ENCODE data around the gene CCDC47. TPM values are rescaled to one million over a fixed set of nuclear protein-coding genes. Genes with fewer than 3 reads are reported as not detected.

Gene CCDC47
- total RNA-seq, 1 experiment from 2014 or later: 70.9 TPM

DNA sequence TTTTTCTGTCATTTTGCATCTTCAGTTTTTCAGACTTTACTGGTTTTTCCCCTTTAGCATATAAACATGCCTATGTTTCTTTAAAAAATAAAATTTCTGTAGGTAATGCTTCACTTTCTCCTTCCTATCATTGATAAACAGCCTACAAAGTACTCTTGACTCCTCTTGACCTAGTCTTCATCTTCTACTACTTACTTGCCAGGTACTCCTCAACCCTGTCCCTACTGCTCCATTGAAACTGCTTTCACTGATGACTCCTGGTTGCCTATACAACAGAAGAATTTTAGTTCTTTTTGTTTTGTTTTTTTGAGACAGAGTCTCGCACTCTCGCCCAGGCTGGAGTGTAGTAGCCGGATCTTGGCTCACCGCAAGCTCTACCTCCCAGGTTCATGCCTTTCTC lies 7.5 kb upstream of the CCDC47 start (continued):
- TF ChIP-seq, protein P1, sequence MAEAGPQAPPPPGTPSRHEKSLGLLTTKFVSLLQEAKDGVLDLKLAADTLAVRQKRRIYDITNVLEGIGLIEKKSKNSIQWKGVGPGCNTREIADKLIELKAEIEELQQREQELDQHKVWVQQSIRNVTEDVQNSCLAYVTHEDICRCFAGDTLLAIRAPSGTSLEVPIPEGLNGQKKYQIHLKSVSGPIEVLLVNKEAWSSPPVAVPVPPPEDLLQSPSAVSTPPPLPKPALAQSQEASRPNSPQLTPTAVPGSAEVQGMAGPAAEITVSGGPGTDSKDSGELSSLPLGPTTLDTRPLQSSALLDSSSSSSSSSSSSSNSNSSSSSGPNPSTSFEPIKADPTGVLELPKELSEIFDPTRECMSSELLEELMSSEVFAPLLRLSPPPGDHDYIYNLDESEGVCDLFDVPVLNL (CRISPR knock-in tag; IDR thresholded peaks at IDR 0.05; ENCODE audit: borderline replicate concordance, low read depth): no peak
- TF ChIP-seq, protein P2, sequence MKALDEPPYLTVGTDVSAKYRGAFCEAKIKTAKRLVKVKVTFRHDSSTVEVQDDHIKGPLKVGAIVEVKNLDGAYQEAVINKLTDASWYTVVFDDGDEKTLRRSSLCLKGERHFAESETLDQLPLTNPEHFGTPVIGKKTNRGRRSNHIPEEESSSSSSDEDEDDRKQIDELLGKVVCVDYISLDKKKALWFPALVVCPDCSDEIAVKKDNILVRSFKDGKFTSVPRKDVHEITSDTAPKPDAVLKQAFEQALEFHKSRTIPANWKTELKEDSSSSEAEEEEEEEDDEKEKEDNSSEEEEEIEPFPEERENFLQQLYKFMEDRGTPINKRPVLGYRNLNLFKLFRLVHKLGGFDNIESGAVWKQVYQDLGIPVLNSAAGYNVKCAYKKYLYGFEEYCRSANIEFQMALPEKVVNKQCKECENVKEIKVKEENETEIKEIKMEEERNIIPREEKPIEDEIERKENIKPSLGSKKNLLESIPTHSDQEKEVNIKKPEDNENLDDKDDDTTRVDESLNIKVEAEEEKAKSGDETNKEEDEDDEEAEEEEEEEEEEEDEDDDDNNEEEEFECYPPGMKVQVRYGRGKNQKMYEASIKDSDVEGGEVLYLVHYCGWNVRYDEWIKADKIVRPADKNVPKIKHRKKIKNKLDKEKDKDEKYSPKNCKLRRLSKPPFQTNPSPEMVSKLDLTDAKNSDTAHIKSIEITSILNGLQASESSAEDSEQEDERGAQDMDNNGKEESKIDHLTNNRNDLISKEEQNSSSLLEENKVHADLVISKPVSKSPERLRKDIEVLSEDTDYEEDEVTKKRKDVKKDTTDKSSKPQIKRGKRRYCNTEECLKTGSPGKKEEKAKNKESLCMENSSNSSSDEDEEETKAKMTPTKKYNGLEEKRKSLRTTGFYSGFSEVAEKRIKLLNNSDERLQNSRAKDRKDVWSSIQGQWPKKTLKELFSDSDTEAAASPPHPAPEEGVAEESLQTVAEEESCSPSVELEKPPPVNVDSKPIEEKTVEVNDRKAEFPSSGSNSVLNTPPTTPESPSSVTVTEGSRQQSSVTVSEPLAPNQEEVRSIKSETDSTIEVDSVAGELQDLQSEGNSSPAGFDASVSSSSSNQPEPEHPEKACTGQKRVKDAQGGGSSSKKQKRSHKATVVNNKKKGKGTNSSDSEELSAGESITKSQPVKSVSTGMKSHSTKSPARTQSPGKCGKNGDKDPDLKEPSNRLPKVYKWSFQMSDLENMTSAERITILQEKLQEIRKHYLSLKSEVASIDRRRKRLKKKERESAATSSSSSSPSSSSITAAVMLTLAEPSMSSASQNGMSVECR (CRISPR knock-in tag; IDR thresholded peaks at IDR 0.05; ENCODE audit: borderline replicate concordance): no peak
- no peak for TF ChIP-seq ZNF121 (CRISPR knock-in tag; IDR thresholded peaks at IDR 0.05)
- no peak for TF ChIP-seq EMX1 (CRISPR knock-in tag; IDR thresholded peaks at IDR 0.05)

DNA sequence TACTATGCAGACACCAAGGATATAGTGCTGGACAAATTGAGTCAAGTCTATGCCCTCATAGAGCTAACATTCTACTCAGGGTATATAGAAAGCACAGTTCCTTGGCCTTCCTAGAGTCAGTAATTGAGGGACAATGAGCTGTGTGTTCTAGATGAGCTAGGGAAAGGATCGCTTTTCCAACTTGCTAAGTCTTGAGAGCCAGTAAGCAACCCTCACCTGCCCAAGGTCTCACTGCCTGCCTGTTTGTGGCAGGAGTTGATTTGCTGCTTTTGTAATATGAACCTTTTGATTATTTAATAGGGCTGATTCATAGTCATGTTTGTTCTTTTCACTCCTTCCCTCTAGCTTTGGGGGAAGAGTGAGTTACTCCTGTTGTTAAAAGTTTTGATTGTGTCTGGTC lies 7.1 kb upstream of the CCDC47 start:
- CTCF ChIA-PET: interaction anchor here (0.5 kb wide), 1 partner anchor 867 kb away, joined by 5 read pairs; no protein-coding TSS in a partner anchor
- TF ChIP-seq, protein P3, sequence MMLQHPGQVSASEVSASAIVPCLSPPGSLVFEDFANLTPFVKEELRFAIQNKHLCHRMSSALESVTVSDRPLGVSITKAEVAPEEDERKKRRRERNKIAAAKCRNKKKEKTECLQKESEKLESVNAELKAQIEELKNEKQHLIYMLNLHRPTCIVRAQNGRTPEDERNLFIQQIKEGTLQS (CRISPR knock-in tag; conservative IDR thresholded peaks at IDR 0.05): no peak
- TF ChIP-seq ZNF317 (CRISPR knock-in tag; IDR thresholded peaks at IDR 0.05; ENCODE audit: borderline replicate concordance, low read depth) (no peak), ZNF219 (CRISPR knock-in tag; IDR thresholded peaks at IDR 0.05; ENCODE audit: borderline replicate concordance) (no peak), FOXP1 (CRISPR knock-in tag; IDR thresholded peaks at IDR 0.05; ENCODE audit: borderline replicate concordance) (no peak), ZNF423 (CRISPR knock-in tag; IDR thresholded peaks at IDR 0.05) (no peak), NFATC4 (CRISPR knock-in tag; IDR thresholded peaks at IDR 0.05) (no peak), ELF4 (CRISPR knock-in tag; IDR thresholded peaks at IDR 0.05; ENCODE audit: low read depth) (no peak), EMX1 (CRISPR knock-in tag; IDR thresholded peaks at IDR 0.05) (no peak), ZNF232 (CRISPR knock-in tag; IDR thresholded peaks at IDR 0.05) (no peak), SP1 (CRISPR knock-in tag; conservative IDR thresholded peaks at IDR 0.05) (no peak), ZNF121 (CRISPR knock-in tag; IDR thresholded peaks at IDR 0.05) (no peak), NFE2L1 (CRISPR knock-in tag; IDR thresholded peaks at IDR 0.05) (no peak), ETV6 (CRISPR knock-in tag; IDR thresholded peaks at IDR 0.05) (no peak)
- ATAC-seq: no peak
- Mint-ChIP-seq H3K9me3 (no peaks in the 10 kb centered on the region), H3K4me1 (peaks cover 13% of the 10 kb centered on the region), H3K4me3 (no peak overlapping the region), H3K27ac (no peak overlapping the region; the same call in 1 of the 2 replicates), H3K36me3 (peaks cover 23% of the 10 kb centered on the region), H3K27me3 (ENCODE audit: low read depth) (no peaks in the 10 kb centered on the region)
- POLR2A ChIA-PET: interaction anchor here (0.7 kb wide), 1 partner anchor 11 kb away, joined by 4 read pairs; no protein-coding TSS in a partner anchor
- DNase-seq (ENCODE audit: low spot score): no peak

DNA sequence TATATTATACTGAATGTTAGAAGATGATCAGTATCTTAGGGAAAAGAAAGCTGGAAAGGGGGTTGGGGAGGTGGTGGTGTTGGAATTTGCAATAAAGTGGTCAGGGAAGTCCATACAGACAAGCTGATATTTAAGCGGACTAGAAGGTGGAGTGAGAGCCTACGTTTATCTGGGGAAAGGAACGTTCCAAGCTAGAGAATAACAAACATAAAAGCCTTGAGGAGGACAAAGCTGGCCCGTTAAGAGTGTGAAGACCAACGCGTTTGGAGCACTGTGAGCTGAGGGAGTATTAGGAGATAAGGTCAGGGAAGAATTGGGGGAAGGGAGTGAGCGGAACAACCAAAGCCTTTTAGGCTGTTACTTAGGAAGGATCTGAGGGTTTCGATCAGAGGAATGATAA lies 2.0 kb upstream of the CCDC47 start:
- Mint-ChIP-seq H3K9me3 (no peaks in the 10 kb centered on the region), H3K36me3 (peaks cover 25% of the 10 kb centered on the region), H3K27ac (peak overlapping the region; percentile 87), H3K27me3 (ENCODE audit: low read depth) (no peaks in the 10 kb centered on the region), H3K4me1 (peaks cover 25% of the 10 kb centered on the region), H3K4me3 (peak overlapping the region; percentile 97)
- no peak for ATAC-seq
- ChIA-PET POLR2A (interaction anchor here (1.1 to 1.4 kb wide), 2 partner anchors 33 to 51 kb away, joined by 3 to 4 read pairs; partner anchors contain the start of gene PSMC5), CTCF (interaction anchor here (0.9 to 1.2 kb wide), 3 partner anchors 66 to 77 kb away, joined by 3 read pairs; no protein-coding TSS in a partner anchor)
- DNase-seq (ENCODE audit: low spot score): no peak
- TF ChIP-seq NR2C2 (CRISPR knock-in tag; IDR thresholded peaks at IDR 0.05): no peak
- TF ChIP-seq, protein P4, sequence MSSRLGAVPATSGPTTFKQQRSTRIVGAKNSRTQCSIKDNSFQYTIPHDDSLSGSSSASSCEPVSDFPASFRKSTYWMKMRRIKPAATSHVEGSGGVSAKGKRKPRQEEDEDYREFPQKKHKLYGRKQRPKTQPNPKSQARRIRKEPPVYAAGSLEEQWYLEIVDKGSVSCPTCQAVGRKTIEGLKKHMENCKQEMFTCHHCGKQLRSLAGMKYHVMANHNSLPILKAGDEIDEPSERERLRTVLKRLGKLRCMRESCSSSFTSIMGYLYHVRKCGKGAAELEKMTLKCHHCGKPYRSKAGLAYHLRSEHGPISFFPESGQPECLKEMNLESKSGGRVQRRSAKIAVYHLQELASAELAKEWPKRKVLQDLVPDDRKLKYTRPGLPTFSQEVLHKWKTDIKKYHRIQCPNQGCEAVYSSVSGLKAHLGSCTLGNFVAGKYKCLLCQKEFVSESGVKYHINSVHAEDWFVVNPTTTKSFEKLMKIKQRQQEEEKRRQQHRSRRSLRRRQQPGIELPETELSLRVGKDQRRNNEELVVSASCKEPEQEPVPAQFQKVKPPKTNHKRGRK (CRISPR knock-in tag; IDR thresholded peaks at IDR 0.05; ENCODE audit: borderline replicate concordance): no peak
- TF ChIP-seq ZNF232 (CRISPR knock-in tag; IDR thresholded peaks at IDR 0.05): no peak
- TF ChIP-seq, protein P5, sequence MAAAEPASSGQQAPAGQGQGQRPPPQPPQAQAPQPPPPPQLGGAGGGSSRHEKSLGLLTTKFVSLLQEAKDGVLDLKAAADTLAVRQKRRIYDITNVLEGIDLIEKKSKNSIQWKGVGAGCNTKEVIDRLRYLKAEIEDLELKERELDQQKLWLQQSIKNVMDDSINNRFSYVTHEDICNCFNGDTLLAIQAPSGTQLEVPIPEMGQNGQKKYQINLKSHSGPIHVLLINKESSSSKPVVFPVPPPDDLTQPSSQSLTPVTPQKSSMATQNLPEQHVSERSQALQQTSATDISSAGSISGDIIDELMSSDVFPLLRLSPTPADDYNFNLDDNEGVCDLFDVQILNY (CRISPR knock-in tag; IDR thresholded peaks at IDR 0.05): no peak
- TF ChIP-seq, protein P6, sequence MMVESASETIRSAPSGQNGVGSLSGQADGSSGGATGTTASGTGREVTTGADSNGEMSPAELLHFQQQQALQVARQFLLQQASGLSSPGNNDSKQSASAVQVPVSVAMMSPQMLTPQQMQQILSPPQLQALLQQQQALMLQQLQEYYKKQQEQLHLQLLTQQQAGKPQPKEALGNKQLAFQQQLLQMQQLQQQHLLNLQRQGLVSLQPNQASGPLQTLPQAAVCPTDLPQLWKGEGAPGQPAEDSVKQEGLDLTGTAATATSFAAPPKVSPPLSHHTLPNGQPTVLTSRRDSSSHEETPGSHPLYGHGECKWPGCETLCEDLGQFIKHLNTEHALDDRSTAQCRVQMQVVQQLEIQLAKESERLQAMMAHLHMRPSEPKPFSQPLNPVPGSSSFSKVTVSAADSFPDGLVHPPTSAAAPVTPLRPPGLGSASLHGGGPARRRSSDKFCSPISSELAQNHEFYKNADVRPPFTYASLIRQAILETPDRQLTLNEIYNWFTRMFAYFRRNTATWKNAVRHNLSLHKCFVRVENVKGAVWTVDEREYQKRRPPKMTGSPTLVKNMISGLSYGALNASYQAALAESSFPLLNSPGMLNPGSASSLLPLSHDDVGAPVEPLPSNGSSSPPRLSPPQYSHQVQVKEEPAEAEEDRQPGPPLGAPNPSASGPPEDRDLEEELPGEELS (CRISPR knock-in tag; IDR thresholded peaks at IDR 0.05): no peak
- no peak for TF ChIP-seq GABPB1 (CRISPR knock-in tag; IDR thresholded peaks at IDR 0.05)
- no peak for TF ChIP-seq NR3C1 (CRISPR knock-in tag; conservative IDR thresholded peaks at IDR 0.05; ENCODE audit: low read depth)
- no peak for TF ChIP-seq RELA (CRISPR knock-in tag; IDR thresholded peaks at IDR 0.05; ENCODE audit: borderline replicate concordance)
- no peak for TF ChIP-seq MXD4 (CRISPR knock-in tag; IDR thresholded peaks at IDR 0.05; ENCODE audit: borderline replicate concordance)
- no peak for TF ChIP-seq GTF2I (CRISPR knock-in tag; conservative IDR thresholded peaks at IDR 0.05)
- no peak for TF ChIP-seq ELF4 (CRISPR knock-in tag; IDR thresholded peaks at IDR 0.05; ENCODE audit: low read depth)
